GM18505 (cell line): ENCODE results near the gene PTGR3.

ENCODE experiments used
- ATAC-seq: cut with Tn5 transposase; IDR thresholded peaks from one replicate; pipeline ENCODE4 v1.9.1; 2021; ENCODE audit not compliant: unreplicated experiment
- POLR2A ChIP-seq: IDR thresholded peaks from 4 replicates; pipeline ENCODE4 v1.6.1; 2011; ENCODE audit warnings: borderline replicate concordance; ENCODE audit not compliant: insufficient read depth, insufficient read length; ENCODE audit errors: extremely low read depth

Gene PTGR3, protein sequence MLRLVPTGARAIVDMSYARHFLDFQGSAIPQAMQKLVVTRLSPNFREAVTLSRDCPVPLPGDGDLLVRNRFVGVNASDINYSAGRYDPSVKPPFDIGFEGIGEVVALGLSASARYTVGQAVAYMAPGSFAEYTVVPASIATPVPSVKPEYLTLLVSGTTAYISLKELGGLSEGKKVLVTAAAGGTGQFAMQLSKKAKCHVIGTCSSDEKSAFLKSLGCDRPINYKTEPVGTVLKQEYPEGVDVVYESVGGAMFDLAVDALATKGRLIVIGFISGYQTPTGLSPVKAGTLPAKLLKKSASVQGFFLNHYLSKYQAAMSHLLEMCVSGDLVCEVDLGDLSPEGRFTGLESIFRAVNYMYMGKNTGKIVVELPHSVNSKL

GRCh38 chr18:75209129-75209950 is at the start of gene PTGR3:
PTGR3 (minus strand) TSS chr18:75209139; CDS start chr18:75209058, 81 bp downstream.
- peak; percentile 61 for TF ChIP-seq POLR2A
- ATAC-seq = peak; percentile 44

GRCh38 chr18:75257605-75258004 is 48.7 kb upstream of the PTGR3 start:
- no peak for TF ChIP-seq POLR2A
- ATAC-seq = no peak

GRCh38 chr18:75256376-75256775 is 47.4 kb upstream of the PTGR3 start:
- TF ChIP-seq POLR2A = no peak
- ATAC-seq = no peak

DNA sequence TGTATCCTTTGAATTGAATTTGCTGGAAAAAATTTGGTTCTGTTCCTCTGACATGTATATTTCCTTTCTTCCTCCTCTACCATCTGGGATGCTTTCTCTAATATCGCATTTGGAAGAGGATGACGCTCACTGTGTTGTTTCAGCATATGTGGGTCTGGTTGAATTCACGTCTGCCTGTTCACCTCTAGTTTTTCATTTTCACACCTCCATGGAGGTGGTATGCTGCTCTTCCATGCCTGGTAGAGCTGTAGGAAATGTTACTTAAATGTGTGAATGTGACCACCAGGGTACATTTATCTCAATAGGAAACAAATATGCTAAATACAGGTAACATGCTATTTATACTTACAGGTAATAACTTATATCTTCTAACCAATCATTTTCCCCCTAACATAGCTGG is 46.2 kb upstream of the PTGR3 start:
- no peak for TF ChIP-seq POLR2A
- ATAC-seq = no peak

- ATAC-seq = no peak
- no peak for TF ChIP-seq POLR2A
Observed at GRCh38 chr18:75253784-75254183, 44.8 kb upstream of the PTGR3 start.

DNA sequence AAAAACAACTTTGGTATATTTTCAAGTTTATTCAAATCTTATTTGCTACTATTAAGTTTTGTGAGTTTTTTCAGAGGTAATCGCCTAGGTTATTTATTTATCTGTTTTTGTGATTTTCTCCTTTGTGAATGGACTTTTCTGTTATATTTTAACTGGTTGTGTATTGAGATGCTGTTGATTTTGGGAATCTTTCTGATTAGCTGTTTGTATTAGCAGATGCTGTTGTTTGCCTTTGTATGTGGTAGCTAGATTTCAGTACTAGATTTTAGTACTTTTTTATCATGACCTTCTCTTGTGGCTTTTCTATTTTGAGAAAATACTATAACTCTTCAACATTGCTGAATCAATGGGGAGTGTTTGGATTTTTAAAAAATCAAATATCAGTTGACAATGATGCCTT is 44.1 kb upstream of the PTGR3 start:
- ATAC-seq = no peak
- TF ChIP-seq POLR2A = no peak

DNA sequence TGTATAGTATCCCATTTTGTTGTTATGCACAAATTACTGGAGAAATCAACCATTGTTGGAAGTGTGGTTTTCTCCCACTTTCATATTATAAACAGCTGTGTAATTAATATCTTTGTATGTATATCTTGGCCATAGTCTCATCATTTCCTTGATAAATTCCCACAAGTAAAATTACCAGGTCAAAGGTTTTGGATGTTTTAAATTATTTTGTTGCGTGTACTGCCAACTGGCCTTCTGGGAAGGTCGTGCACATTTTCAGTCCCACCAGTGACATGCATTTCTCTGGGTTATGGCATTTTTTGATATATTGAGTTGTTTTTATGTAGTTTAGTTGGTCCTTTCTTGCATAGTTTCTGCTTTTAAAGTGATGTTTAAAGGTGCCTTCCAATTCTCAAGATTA is 43.2 kb upstream of the PTGR3 start:
- ATAC-seq = no peak
- no peak for TF ChIP-seq POLR2A

DNA sequence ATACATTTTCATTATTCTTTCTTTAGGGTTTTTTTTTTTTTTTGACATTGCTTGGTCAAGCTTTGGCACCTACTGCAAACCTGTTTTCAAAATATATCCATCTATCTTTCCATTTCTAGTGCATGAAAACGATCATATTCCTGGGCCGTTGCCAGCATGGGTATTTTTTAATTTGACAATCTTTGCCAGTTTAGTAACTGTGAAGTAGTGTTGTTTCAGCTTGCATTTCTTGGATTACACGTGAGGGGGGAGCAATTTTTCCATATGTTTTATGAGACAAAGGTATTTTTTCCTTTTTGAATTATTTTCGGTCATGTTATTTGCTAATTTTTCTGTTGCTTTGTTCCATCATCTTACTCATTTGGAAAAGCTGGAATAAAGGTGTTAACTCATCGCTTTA is 42.5 kb upstream of the PTGR3 start:
- ATAC-seq = no peak

GRCh38 chr18:75250471-75250821 is 41.5 kb upstream of the PTGR3 start:
- no peak for ATAC-seq
- TF ChIP-seq POLR2A = no peak

More for the DNA sequence above, 42.5 kb upstream of the PTGR3 start:
- TF ChIP-seq POLR2A = no peak

DNA sequence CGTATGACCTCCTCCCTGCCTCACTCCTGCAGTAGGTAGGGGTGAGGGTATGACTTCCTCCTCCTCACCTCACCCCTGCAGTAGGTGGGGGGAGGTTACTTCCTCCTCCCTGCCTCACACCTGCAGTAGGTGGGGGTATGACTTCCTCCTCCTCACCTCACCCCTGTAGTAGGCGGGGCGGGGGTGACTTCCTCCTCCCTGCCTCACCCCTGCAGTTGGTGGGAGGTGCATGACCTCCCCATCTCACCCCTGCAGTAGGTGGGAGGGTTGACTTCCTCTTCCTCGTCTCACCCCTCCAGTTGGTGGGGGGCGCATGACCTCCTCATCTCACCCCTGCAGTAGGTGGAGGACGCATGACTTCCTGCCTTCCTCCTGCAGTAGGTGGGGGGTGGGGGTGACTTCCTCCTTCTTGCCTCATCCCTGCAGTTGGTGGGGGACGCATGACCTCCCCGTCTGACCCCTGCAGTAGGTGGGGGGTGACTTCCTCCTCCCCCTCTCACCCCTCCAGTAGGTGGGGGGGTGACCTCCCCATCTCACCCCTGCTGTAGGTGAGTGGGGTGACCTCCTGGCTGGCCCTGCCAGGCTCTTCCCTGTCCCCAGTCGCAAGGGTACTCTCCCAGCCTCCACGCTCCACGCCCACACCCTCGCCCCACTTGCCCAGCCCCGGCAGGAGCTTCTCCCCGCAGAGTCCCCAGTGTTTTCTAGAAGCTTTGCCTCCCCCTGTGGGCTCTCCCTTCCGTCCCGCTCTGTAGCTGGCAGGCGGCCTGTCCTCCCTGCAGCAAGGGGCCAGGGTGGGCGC is 40.9 kb upstream of the PTGR3 start:
- no peak for ATAC-seq
- TF ChIP-seq POLR2A = no peak

DNA sequence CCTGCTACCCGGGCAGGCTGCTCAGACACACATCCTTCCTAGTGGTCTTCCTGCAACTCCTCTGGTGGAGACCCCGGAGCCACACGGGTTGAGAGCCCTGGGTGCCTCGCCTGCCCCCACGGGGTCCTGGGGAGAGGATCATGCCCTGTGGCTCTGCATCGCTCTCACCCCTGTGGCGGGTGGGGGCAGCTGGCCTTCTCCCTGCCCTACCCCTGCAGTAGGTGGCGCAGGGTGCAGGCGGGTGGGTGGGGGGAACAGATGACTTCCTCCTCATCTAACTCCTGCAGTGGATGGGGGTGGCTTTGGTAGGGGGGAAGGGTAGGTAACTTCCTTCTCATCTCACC is 40.2 kb upstream of the PTGR3 start:
- TF ChIP-seq POLR2A = no peak
- no peak for ATAC-seq

GRCh38 chr18:75248426-75249174 is 39.7 kb upstream of the PTGR3 start:
- TF ChIP-seq POLR2A = no peak
- no peak for ATAC-seq
